Dermis blood vessel endothelial cell (primary cell): ENCODE results near the gene SORCS3. TPM values are rescaled to one million over a fixed set of nuclear protein-coding genes. Genes with fewer than 3 reads are reported as not detected.

ENCODE experiments used
- DNase-seq: peaks from one replicate; pipeline ENCODE4 v3.0.0; 2010
- total RNA-seq: library from RNA; depleted of rRNA; stranded (reverse); fragments of >200 nt; gene quantifications from 2 replicates; pipeline ENCODE4 v1.2.3, GENCODE V29; 2014

SORCS3 gene
- total RNA-seq, 1 donor from 2014 or later, result not detected

DNA sequence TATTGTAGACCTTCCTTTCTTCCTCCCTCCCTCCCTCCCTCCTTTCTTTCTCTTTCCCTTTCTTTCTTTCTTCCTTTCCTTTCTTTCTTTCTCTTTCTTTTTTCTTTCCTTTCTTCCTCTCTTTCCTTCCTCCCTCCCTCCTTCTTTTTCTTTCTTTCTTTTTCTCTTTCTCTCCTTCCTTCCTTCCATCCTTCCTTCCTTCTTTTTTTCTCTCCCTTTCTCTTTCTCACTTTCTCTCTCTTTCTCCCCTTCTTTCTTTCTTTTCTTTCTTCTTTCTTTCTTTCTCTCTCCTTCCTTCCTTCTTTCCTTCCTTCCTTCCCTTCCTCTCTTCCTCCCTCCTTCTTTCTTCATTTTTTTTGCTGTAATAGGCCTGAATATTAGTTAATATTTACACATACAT is 638.0 kb downstream of the SORCS3 start:
- no peak for DNase-seq

DNA sequence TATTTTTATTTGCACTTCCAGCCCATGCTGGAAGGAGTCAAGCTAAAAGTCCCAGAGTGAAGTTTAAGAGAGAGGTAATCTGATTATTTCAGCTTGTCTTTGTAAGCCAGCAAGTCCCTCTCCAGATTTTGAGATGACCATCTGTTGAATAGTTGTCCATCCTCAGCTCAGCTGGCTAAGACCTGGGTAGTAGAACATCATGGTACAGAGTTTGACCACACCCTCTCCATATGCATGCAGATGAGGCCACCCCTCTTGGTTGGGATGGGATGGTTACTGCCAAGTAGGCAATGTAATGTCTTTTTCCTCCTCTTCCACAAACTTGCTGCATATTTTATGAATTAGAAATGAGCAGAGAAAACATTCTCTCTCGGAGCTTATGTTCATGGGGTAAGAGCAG is 639.8 kb downstream of the SORCS3 start:
- DNase-seq, result no peak

DNA sequence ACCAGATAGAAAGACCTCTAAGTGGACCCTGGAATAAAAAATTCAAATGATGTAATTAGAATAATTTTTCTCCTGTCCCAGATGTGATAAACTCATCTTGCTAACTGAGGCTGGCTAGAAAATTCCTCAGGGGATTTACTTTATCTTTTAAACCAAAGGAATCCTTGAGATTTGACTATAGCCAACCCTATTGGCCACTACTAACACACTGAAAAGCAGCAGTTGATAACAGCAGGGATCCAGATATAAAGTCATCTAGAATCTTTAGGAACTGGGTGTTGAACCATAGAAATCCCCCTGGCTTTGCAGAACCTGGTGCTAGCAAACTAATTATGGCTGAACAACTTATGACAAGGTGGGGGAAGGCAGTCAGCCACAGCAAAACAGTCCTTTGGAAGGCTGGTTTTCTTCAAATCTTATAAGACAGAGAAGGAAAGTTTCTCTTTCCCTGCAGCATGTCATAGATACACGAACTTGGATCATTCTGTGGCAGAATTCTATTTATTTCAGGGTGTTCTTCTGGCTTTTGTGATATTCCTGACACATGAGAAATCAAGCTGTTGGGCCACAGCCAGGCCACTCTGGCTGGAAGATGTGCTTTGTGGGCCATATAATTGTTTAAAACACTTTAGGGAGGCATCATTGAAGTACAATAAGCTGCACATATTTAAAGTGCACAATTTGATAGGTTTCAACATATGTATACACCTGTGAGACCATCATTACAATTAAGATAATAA is 643.6 kb downstream of the SORCS3 start:
- no peak for DNase-seq

DNA sequence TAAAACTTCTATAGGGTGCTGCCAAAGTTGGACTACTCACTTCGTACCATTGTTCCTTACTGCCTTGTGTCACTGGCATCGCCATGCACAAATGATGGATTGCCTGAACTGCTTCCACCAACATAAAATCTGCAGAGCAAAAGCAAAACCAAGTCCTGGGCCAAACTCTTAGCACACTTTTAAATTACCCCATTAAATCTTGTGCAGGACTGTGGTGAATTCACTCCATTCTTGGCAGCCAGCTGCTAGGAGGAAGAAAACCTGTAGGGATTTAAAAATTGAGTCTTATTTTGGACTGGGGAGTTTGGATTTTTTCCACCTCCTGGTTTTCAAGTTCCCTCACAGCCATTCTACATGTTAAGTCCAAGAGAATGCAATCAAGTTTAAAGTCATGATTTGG is 646.9 kb downstream of the SORCS3 start:
- no peak for DNase-seq

DNA sequence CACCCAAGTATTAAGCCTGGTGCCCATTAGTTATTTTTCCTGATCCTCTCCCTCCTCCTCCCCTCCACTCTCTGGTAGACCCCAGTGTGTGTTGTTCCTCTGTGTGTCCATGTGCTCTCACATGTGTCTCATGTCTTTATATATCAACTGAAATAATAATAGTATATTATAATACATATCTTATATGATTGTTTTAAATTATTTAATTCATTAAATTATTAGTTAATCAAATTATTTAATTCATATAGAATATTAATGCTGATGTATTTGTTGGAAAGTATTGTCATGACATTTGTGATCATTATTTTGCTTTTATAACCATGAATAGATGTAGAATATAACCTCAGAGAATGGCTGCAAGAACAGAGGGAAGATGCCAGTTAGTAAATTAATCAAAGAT is 647.5 kb downstream of the SORCS3 start:
- DNase-seq, result no peak

DNA sequence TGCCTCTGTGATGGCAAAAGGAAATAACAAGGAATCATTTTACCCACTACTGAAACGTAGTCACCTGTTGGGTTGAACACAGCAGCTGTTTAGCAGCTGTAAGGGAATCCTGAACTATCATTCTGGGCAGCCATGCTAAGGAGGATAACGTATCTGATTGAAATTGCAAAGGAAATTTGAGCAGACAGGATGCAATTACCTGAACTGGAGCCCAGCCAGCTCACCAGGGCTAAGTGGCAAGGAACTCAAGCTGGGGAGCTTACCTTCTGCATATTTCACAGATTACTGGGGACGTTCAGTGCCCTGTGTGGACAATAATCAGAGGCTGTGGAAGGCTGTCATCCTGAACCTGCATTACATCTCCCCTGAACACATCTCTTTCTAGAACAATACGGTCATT is 650.5 kb downstream of the SORCS3 start:
- no peak for DNase-seq

DNA sequence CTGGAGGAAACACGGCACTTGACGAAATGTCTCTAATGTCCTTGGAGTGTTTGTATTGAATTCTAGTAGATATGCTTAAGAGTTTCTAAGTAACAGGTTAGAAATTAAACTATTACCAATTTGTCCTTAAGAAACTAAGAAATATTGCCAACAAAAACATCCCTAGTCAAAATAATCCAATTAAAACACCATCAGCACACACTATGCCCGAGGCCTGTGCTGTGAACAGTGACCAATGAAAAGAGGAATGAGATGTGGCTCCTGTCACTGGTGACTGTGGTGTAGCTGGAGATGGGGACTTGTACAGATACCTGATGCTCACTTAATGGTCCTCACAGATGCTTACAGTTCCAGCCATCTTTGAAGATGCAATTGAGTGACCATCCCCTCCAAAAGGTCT is 651.1 kb downstream of the SORCS3 start:
- DNase-seq, result no peak
